ENCODE measurements around the gene LNPK. TPM values are rescaled to one million over a fixed set of nuclear protein-coding genes. Genes with fewer than 3 reads are reported as not detected.

Gene LNPK
- total and polyA plus RNA-seq, 2 experiments from 2014 or later = 5.4 to 8.1 TPM

- TF ChIP-seq ZNF462 (CRISPR knock-in tag; IDR thresholded peaks at IDR 0.05) = no peak
These were observed 124.1 kb downstream of the LNPK start (continued) for GRCh38 chr2:175877845-175878544.

GRCh38 chr2:175874291-175874690 lies 127.8 kb downstream of the LNPK start:
- no peak overlapping the region for H3K27ac Mint-ChIP-seq
- Histone ChIP-seq H4K20me1 (replicated peaks; ENCODE audit: insufficient read depth) (no peaks in the 10 kb centered on the region), H3K4me2 (no peak overlapping the region), H3K79me2 (replicated peaks; ENCODE audit: insufficient read depth) (no peaks in the 10 kb centered on the region), H3K9me2 (ENCODE audit: insufficient read depth) (peaks cover 6% of the 10 kb centered on the region; the same call in 1 of the 2 replicates), H3K4me1 (ENCODE audit: insufficient read depth) (no peaks in the 10 kb centered on the region), H3K27ac (ENCODE audit: low read depth) (no peak overlapping the region), H3K36me3 (ENCODE audit: insufficient read depth) (no peaks in the 10 kb centered on the region), H3F3A (replicated peaks; ENCODE audit: low read depth) (no peaks in the 10 kb centered on the region), H3K4me3 (no peak overlapping the region), H3K27me3 (ENCODE audit: insufficient read depth) (no peaks in the 10 kb centered on the region), H2AFZ (no peak overlapping the region)
- no peak overlapping the region for H3K4me3 Mint-ChIP-seq
- ATAC-seq (no peak), DNase-seq (ENCODE audit: low spot score) (no peak)
- TF ChIP-seq NANOG (IDR thresholded peaks at IDR 0.05; ENCODE audit: borderline replicate concordance) (no peak), STAT1 (IDR thresholded peaks at IDR 0.05; ENCODE audit: unreplicated experiment) (no peak)
- no peaks in the 10 kb centered on the region for H3K4me1 Mint-ChIP-seq
- H3K27me3 Mint-ChIP-seq (ENCODE audit: insufficient read depth, low read depth, poor library complexity) = peaks cover 3% of the 10 kb centered on the region
- H3K9me3 Mint-ChIP-seq = no peaks in the 10 kb centered on the region
- H3K36me3 Mint-ChIP-seq (ENCODE audit: low read depth) = no peaks in the 10 kb centered on the region

Other genes starting within 250 kb of the LNPK start
- gene EVX2, start 81.7 kb upstream of the LNPK start, total RNA-seq (2014; rRNA removed; shearing (Covaris generic)) = 0.03 and 0.04 TPM in 2 replicates
- gene EVX2, start 81.7 kb upstream of the LNPK start, polyA plus RNA-seq (2016; fragmentation: Nextera tagmentation; extraction: Ambion mirVana) = not detected in 2 replicates
- 0.47 TPM in 1 of 2 replicates, not detected in the other for gene HOXD13, start 90.5 kb upstream of the LNPK start, total RNA-seq (2014; rRNA removed; shearing (Covaris generic))
- gene HOXD13, start 90.5 kb upstream of the LNPK start, polyA plus RNA-seq (2016; fragmentation: Nextera tagmentation; extraction: Ambion mirVana) = not detected in 2 replicates
- gene HOXD12, start 97.5 kb upstream of the LNPK start, total RNA-seq (2014; rRNA removed; shearing (Covaris generic)) = not detected in 2 replicates
- not detected in 2 replicates for gene HOXD12, start 97.5 kb upstream of the LNPK start, polyA plus RNA-seq (2016; fragmentation: Nextera tagmentation; extraction: Ambion mirVana)
- gene HOXD11, start 105.0 kb upstream of the LNPK start, total RNA-seq (2014; rRNA removed; shearing (Covaris generic)) = not detected in 2 replicates
- gene HOXD11, start 105.0 kb upstream of the LNPK start, polyA plus RNA-seq (2016; fragmentation: Nextera tagmentation; extraction: Ambion mirVana) = not detected in 2 replicates
- not detected in 2 replicates for gene HOXD10, start 114.5 kb upstream of the LNPK start, total RNA-seq (2014; rRNA removed; shearing (Covaris generic))
- not detected in 2 replicates for gene HOXD10, start 114.5 kb upstream of the LNPK start, polyA plus RNA-seq (2016; fragmentation: Nextera tagmentation; extraction: Ambion mirVana)
- gene HOXD9, start 120.5 kb upstream of the LNPK start, total RNA-seq (2014; rRNA removed; shearing (Covaris generic)) = not detected in 2 replicates
- not detected in 2 replicates for gene HOXD9, start 120.5 kb upstream of the LNPK start, polyA plus RNA-seq (2016; fragmentation: Nextera tagmentation; extraction: Ambion mirVana)
- gene HOXD8, start 127.4 kb upstream of the LNPK start, total RNA-seq (2014; rRNA removed; shearing (Covaris generic)) = not detected in 2 replicates
- gene HOXD8, start 127.4 kb upstream of the LNPK start, polyA plus RNA-seq (2016; fragmentation: Nextera tagmentation; extraction: Ambion mirVana) = not detected in 2 replicates
- gene HOXD4, start 149.3 kb upstream of the LNPK start, total RNA-seq (2014; rRNA removed; shearing (Covaris generic)) = not detected in 2 replicates
- gene HOXD4, start 149.3 kb upstream of the LNPK start, polyA plus RNA-seq (2016; fragmentation: Nextera tagmentation; extraction: Ambion mirVana) = not detected in 2 replicates
- not detected in 2 replicates for gene HOXD3, start 155.0 kb upstream of the LNPK start, total RNA-seq (2014; rRNA removed; shearing (Covaris generic))
- gene HOXD3, start 155.0 kb upstream of the LNPK start, polyA plus RNA-seq (2016; fragmentation: Nextera tagmentation; extraction: Ambion mirVana) = not detected in 2 replicates
- gene HOXD1, start 186.4 kb upstream of the LNPK start, total RNA-seq (2014; rRNA removed; shearing (Covaris generic)) = 0.39 TPM in 1 of 2 replicates, not detected in the other
- gene HOXD1, start 186.4 kb upstream of the LNPK start, polyA plus RNA-seq (2016; fragmentation: Nextera tagmentation; extraction: Ambion mirVana) = not detected in 2 replicates